ENCODE measurements around the gene KLK13. TPM values are rescaled to one million over a fixed set of nuclear protein-coding genes. Genes with fewer than 3 reads are reported as not detected.

The KLK13 gene
- total and polyA plus RNA-seq, 2 of the 8 experiments (the other 6 are each of a cell fraction or from before 2014, with no cell fraction given): 4.2 to 4.5 TPM

DNA sequence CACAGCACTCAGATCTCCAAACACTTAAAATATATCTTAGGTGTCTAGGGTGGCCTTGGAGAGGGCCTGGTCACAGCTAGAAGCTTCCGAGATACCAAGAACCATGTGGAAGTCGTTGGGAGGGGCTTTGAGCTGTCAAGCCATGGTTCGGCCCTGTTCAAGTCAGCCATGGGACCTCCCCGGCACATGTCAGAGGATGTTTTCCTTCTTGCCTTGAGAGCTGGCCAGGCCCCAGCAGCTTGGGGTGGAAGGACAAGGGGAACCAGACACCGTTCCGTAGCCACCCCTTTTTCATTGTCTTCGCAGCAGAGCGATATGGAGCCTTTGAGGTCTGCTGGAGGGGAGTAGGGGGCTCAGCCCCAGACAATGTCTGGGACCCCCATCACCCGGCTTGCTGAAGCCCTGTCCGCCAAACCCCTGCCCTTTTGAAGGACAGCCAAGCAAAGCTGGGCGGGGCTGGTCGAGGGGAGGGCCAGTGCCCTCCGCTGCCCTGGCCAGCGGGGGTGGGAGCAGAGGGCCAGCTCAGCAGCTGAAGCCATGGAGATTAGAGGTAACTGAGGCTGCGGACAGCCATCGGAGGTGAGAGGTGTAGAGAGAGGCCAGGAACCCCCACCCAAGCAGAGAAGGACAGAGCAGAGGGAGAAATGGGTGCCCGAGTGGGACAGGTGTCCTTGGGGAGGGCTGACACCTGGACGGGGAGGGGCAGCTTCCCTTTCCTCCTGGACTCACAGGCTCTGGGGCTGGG is 38.9 kb downstream of the KLK13 start (continued):
- no peak for TF ChIP-seq SP2 (IDR thresholded peaks at IDR 0.05; ENCODE audit: low read length)
- TF ChIP-seq, protein P1, sequence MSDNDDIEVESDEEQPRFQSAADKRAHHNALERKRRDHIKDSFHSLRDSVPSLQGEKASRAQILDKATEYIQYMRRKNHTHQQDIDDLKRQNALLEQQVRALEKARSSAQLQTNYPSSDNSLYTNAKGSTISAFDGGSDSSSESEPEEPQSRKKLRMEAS (IDR thresholded peaks at IDR 0.05): no peak
- no peak for TF ChIP-seq ZNF274 (IDR thresholded peaks at IDR 0.05; ENCODE audit: borderline replicate concordance, extremely low read depth, low read length)
- no peak for TF ChIP-seq RNF2 (IDR thresholded peaks at IDR 0.05; ENCODE audit: borderline replicate concordance, low read depth, low read length, missing control alignments, poor library complexity, severe bottlenecking)
- TF ChIP-seq FOSL1 (IDR thresholded peaks at IDR 0.05; ENCODE audit: insufficient read depth, low read depth, low read length): no peak
- TF ChIP-seq SP1 (IDR thresholded peaks at IDR 0.05; ENCODE audit: low read depth, low read length): no peak
- TF ChIP-seq CTCF (IDR thresholded peaks at IDR 0.05; ENCODE audit: control extremely low read depth in 1 of 3, insufficient read depth in 1 of 3, low read depth in 1 of 3, low read length in 3 of 3): no peak
